Activated CD4-positive, alpha-beta T cell treated with anti-CD3 and anti-CD28 coated beads for 4 hours (primary cell): ENCODE measurements around the gene VPS39.

Experiments
- DNase-seq, 2 donors: peaks; one replicate each; pipeline ENCODE4 v3.0.0-alpha.2; 2020

The VPS39 gene

DNA sequence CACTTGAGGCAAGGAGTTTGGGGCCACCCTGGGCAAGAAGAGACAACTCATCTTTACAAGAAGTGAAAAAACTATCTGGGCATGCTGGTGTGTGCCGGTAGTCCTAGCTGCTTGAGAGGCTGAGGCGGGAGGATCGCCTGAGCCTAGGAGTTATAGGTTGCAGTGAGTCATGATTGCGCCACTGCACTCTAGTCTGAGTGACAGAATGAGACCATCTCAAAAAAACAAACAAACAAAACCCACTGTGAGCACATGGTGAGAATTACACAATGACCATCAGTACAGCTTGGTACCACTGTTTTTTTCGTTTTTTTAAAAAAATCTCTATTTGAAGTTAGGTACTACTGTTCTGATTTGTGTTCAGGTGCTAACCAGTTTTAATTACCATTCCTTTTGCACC, 13.6 kb downstream of the VPS39 start:
- no peak for DNase-seq

DNA sequence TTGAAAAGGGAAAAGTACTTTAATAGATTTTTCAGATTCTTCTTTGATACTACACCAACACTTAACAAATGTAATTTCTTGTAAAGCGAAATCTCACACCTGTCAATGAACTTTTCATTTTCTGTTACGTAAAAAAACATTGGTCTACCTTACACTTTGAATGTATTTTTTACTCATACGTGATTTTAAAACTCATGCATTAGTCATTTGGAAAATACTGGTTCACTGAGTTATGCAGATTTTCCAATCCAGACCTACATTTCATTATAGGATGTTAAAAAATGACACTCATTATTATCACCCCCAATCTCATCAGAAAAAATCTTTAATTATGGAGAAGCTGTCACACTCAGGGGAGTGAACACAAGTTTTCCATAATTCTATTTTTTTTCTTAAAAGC, 14.7 kb downstream of the VPS39 start:
- no peak for DNase-seq

DNA sequence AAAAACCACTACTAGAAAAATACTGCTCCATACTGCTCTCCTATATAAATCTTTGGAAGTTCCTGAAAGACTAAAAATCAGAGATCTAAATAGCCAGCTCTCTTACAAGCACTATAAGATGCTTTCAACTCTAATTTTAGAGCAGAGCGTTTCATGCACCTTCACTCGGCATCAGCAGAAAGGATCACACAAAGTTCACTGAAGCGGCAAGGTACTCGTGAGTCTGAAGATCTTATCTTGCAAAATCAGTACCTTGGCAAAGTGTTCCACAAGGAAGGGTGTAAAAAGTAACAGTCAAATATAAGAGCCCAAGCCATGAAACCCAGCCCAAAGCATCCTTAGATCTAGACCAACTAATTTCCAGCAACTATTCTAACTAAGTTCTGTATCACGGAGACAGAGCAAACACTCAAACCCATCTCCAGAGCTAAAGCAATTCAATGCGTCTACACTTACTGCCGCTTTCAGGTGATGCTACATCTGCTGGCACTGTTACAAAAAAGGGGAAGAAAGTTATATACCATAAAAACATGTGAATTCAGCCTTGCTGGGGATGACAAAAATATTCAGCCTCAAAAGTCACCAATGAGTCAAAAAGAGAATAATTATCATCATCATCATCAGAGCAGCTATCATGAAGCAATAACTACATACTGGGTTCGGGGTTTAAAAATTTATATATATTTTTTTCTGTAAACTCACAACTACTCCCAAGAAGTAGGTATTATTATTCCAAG, 16.3 kb downstream of the VPS39 start:
- DNase-seq = no peak

DNA sequence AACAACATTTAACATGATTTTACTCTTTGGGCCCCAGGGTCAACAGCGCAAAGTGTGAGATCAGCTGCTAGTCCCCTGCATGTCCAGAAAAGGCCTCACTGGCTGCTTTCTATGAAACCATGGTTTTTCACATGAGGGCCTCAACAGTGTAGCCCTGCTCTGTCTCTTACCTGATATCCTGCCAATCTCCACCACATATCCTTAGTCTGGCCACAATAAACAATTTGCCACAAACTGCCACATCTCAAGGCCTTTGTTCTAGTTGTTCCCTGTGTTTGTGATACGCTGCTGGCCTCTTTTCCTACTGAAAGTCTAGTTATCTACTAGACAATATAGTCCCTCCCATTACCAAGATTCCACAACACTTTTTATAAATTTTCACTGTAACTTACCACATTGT, 17.7 kb downstream of the VPS39 start:
- no peak for DNase-seq

DNA sequence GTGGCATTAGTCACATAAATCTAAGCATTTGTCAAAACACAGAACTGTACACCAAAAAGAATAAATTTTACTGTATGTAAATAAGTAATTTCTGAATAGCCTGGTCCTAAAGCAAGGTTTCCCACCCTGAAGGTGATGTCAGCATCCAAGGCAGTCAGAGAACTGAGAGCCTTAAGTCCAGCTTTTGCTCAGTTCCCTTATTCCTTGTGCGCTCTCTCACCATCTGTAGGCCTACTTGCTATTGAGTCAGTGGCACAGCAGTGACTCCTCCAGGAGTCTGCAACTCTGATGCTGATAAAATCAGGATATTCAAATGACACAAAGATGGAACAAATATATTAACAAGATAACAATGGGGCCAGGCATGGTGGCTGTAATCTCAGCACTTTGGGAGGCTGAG, 22.3 kb downstream of the VPS39 start:
- DNase-seq = no peak

DNA sequence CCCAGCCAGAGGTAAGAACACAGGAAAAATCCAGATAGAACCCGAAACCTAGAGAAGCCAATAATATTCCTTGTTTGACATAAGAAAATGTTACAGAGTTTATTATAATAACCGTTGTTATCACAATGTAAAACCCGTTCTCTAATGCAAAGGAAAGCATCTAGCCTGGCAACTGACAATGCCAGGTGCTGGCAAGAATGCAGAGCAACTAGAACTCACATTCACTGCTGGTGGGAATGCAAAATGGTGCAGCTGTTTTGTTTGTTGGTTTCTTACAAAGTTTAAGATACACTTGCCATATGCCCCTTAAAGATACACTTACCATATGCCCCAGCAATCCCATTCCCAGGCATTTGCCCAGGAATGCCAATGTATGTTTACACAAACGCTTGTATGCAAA, 23.4 kb downstream of the VPS39 start:
- DNase-seq = no peak

DNA sequence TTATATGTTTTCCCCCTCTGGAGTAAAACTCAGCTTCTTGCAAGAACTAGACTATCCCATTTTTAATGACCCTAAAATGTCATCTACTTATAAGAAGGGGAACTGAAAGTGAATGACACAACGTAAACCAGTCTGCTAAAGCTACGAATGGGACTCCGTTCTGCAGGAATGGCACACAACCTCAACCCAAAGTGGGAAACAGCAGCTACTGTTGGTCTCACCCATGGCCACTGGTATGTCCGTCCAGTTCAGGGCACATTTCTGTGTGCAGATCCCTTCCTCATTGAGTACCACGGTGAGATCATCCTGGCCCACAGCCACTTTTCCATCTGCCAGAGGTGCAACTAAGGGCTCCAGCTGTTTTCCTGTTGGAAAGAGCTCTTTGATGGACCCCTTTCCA, 23.8 kb downstream of the VPS39 start:
- no peak for DNase-seq

DNA sequence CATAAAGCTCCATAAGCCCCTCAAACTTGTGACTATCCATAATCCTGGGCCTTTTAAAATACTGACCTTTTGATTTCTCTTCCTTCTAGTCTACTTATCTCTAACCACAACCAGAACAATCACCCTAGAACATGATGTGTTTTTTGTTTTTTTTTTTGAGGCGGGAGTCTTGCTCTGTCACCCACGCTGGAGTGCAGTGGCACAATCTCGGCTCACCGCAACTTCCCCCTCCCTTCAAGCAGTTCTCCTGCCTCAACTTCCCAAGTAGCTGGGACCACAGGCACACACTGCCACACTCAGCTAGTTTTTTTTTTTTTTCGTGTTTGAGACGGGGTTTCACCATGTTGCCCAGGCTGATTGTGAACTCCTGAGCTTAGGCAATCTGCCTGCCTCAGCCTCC, 25.1 kb downstream of the VPS39 start:
- no peak for DNase-seq

DNA sequence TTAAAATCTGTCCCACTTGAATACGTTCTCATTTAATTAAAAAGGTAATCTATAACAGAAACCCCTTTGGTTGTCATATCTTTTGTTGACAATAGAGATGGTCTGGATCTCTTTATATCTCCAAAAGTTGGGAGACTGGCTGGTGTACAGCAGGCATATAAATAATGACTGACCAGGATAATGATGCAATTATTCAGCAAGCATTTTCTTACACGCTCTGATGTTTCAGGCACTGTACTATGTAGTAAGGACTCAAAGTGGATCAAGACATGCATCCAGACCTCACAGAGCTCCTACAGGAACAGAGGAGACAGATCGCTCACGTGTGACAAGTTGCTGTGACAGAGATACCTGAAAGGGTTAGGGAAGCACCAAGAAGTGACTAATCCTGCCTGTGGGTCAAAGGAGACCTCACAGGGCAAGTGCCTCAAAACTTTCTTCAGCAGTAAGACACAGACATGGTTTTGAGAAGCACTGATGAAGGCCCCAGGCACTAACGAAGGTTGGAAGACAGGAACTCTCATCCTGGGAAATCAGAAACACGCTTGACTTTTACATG, 25.7 kb downstream of the VPS39 start:
- no peak for DNase-seq

DNA sequence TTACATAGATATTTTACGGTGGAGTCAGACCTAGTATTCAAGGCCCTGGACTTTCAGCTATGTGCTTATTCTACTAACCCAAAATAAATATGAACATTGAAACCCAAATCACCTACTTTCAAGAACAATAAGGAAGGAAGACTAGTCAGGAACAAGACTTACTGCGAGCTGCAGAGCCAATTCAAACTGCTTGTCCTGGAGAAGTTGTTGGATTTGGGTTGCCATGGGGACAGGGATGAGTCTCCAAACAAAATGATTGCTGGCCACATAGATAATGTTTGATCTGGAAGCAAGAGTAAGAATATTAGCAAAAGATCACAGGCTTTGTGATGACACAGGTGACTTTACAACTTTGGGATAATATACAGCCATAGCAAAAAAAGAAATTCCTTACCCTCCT, 30.0 kb downstream of the VPS39 start:
- DNase-seq = no peak

DNA sequence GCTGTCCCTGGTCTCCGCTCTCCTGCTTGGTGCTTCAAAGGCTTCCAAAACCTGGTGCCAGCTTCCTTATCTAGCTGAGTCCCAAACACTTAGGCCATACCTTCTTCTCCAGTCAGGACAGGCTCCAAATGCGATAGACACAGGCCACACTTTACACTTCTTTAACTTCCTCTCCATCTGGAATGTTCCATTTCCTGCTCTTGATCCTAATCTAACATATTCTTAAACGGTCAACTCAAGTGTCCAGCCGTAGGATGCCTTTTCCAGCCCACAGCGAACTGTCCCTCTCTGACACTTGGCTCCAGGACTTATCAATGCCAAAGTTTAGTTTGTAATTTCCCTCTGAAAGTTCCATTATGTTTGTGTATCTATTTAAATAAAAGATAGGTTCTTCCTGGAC, 32.4 kb downstream of the VPS39 start:
- DNase-seq = no peak

DNA sequence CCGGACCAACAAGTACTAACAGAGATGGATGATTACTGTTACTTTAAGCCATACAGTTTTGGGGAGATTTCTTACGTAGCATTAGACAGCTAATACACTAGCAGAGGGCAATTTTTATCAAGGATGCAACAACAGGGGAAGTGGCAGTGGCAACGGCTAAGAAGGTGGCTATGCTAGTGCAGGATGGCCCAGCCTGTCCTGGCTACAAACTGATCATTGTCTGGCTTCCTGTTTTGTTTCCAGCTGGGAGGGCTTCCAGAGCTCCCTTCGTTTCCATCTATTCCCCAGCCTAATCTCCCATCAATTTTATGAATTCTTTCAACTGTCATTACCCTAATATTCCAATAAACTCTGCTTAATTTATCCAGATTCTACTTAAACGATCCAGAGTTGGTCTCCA, 35.6 kb downstream of the VPS39 start:
- DNase-seq = no peak

DNA sequence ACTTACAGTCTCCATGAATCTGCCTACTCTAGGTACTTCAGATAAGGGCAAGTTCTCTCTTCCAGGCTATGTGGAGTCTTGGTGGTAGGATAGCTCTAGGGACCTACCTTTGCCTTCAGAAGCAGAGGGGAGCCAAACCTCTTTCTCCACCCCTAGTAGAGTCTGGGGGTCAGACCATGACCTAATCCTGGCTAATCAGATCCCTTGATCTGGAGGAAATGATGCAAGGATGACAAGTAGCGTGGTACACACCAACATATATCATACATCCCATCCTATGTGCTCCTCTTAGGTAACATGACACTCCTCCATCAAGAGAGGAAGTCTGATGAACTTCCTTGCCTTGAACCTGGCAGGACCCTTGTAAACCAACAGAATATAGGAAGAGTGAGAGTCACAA, 36.3 kb downstream of the VPS39 start:
- no peak for DNase-seq

DNA sequence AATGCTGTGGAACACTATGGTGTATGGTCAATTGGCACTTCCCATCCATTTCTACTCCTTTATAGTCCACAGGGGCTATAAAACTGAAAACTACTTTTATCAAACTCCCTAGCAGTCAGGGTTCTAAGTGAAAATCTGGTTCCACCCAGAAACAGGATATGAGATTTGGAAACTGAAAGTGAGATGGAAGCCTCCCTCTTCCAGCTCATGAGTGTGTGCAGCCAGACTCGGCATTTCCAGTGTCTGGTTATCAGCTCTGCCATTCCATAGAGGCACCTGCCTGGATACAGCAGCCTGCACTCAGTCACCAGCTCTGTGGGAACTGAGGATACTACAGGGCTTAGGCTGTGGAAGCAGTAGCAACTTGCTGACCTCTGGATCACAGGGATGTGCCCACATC, 37.0 kb downstream of the VPS39 start:
- no peak for DNase-seq

DNA sequence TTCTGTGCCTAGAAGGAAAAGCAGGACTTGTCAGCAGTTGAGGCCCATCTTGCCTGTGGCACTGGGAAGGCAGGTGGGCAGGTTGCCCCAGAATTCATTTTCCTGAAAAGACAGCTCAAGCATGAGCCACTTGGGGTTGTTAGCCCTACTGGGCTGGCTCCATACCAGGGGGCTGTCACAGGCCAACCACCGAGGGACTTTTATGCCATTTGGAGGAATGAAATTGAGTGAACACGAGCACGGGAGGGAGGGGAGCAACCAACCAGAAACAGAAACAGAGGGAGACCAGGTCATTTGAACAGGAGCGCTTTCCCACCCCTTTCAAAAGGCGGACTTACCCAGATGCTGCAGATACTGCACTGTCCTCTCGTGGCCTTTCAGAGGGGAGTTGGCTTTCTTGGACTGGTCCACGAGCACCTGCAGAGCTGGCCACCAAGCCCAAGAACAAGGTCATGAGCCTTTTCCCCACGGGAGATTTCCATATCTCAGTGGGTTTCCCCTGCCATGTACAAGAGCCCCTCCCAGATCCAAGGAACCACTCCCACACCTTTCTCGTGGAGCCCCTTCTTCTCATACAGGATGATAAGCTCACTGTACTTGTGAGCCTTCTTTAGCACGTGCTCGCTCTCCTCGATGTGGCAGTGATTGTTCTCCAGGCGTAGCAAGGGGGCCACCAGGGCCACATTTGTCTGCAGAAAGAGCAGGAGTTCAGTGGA, 41.7 kb downstream of the VPS39 start:
- DNase-seq = no peak

DNA sequence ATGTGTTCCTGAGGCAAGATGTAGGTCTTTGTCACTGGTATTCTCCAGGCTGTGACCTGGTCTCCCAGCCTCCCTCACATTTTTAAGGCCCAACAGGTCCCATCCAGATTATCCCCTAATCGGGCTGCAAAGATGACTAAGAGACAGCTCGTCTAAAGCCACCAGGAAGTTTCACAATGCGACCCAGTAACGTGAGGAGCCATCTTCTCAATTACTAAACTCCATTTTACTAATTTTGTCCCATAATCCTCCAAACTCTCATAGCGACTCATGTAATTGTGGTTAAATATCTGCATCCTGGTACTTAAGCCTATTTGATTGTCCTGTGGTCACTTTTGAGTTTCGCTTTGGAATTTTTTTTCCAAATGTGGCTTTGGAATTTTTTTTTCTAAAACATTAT, 43.0 kb downstream of the VPS39 start:
- no peak for DNase-seq

DNA sequence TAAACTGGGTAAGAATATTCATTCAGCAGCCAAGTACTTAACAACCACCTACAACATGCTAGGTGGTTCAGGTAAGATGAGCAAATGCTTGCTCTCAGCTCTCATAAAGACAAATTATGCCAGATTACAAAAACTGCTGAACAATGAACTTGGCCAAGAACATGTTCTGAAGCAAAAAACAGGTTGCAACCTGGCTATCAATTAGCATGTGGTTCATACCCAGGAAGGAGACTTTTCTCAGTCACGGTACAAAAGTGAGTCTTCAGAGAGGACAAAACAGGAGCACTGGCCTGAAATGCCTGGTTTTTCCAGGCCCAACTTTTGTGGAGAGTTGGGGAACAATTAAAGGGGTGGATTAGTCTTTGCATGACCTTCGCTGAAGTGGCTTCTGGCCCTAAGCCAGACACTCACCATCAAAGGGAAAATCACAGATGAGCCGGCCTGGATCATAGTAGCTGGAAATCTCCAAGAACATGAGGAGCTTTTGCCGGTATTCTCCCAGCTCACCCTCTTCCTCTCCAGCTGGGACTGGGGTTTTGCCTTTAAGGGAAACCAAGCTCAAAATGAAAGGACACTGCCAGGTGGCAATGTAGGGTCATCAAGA, 44.1 kb downstream of the VPS39 start:
- no peak for DNase-seq

DNA sequence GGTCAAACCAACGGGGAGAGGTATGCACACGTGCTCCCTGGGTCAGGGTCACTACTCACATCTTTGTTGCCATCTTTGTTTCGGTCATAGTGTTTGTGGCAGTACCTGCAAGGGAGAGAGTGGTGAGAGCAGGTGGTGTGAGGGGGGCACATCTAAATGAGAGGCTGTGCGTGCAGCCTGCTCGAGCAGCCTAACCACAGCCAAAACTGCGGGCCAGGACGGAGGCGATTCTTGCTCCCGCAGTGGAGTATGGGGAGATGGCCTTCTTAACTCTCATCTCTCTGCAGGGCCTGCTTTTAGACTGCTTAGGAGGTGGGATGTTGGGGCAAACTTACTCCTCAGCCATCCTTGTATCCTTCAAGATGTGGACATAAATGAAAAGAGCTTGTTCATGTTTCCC, 44.8 kb downstream of the VPS39 start:
- no peak for DNase-seq

DNA sequence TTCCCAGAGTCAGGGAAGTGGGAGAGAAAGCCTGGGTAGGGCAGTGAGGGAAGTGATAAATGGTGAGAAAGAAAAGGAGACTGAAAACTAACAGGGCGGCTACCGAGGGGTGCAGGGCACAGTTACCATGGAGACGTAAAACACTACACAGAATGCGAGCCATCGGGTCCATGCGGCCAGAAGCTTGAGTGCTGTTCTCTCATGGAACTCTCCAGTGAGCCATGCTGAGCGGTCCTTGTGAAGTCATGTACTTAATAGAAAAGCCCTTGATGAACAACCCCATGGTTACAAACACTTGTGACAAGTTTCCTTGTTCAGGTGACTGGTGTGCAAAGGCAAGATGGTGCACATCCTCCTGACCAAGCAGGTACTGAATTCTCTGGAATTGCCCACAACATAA, 48.0 kb downstream of the VPS39 start:
- DNase-seq = no peak

DNA sequence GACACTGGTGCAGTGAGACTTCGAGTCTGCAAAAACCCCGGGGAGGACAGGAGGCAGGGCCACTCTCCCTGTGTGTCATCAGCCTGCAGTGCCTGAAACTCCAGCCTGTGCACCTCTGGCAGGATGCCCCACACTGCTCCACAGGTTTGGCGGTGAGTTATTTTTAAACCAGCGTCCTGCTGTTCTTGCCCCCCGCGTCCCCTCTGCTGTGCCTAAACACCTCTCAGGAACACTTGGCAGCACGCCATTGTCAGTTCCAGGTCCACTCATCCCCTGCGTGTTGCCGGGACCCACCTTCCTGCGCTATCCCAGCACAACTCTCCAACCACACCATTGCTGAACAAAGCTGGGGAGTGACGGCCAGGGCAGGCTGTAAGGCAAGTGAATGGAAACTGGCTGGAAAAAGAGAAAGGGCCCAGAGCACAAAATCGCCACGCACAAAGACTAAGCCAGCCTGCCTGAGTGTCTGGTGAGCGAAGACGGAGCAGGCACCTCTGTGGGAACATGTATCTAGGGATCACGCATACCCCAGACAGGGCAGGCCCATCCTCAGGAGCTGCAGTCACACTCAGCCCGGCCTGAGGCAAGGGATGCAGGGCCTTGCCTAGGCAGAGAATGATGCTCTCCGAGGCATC, 48.6 kb downstream of the VPS39 start:
- DNase-seq = no peak

DNA sequence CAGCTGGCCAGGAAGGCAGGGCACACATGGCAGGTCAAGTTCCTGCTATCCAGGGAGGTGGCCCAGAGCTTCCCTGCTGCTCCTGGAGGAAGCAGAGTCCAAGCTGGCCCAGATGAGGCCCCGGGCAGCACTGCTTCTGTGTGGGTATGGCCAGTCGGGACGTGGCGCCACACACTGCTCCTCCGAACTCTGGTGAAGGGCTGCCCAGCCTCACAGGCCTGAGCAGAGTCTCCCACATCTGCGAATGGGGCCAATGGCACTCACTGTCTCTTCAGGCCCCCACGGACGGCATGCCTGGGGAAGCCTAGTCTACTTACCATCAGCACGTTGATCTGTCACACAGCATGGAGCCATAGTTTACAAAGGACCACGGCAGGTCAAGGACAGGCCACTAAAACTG, 49.2 kb downstream of the VPS39 start:
- DNase-seq = no peak

DNA sequence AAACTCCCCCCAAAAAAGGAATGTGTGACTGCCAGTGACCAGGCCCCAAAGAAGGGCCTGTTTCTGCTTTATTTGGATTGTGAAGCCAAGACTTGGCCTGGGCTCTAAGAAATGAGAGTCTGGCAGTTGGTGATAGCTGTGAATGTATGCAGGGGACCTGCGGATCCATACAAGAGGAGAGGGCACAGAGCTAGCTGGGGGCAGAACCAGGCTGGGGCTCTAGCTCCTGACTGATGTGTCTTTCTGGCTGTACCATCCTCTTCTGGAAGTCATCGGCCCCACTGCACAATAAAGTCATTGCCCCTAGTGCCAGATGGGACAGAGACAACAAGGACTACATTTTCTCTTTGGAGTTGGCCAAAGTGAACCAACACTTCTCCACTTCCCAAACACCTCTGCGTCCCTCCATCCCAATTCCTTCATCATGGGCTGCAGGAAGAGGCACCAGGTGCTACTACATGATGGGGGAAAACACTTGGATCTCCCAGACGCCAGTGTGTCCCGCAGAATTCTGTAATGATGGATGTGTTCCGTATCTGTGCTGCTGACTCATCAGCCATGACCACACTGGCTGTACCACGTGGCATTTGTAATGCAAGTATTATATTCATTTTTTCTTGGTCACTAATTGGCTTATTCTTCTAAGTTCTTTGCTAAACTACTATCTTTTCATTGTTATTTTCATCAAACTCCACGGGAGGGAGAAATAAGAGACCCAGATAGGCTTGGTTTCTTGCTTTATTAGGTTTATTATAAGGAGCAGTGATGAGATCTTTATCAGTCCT, 49.9 kb downstream of the VPS39 start:
- DNase-seq = no peak

DNA sequence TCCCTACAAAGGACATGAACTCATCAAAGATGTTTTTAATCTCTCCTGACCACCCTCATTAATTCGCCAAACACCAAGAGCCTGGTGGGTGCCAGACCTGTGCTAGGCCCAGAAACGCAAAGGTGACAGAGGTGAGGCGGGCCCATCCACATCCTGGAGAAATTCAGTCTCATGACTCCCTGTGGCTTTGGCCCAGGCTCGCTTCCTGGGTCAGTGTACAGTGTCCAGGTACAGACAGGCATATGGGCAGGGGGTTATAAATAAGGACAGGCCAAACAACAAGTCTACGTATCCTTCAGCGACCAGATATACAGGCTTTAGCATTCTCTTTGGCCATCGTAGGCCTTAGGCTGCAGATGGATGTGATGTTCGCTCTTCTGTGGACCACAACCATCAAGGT, 50.7 kb downstream of the VPS39 start:
- no peak for DNase-seq
